Ovary (tissue), 10 donors: ENCODE data around the gene CCDC43. TPM values are rescaled to one million over a fixed set of nuclear protein-coding genes. Genes with fewer than 3 reads are reported as not detected.

ENCODE experiments used
- DNase-seq, 5 donors: peaks; one replicate each; pipeline ENCODE4 v3.0.0-alpha.2; 2019 to 2020
- H3K27ac ChIP-seq, 2 donors: fragments of 200-600 bp; one replicate each; pipeline versions ENCODE4 v1.5.1 to v1.8.0; 2019 to 2022
- H3K27me3 ChIP-seq: fragments of 200-600 bp; one replicate; pipeline ENCODE4 v1.8.0; 2022
- H3K36me3 ChIP-seq: fragments of 200-600 bp; sonication (generic); one replicate; pipeline ENCODE4 v1.5.1; 2019
- H3K4me1 ChIP-seq: one replicate; pipeline ENCODE4 v1.8.1; 2013; ENCODE audit warnings: mild to moderate bottlenecking, moderate library complexity; ENCODE audit not compliant: insufficient read depth
- H3K4me3 ChIP-seq: fragments of 200-600 bp; sonication (generic); one replicate; pipeline ENCODE4 v1.5.1; 2017
- H3K9me3 ChIP-seq, 2 donors: fragments of 200-600 bp in 1 of 2; sonication (generic) in 1 of 2; one replicate each; pipeline versions ENCODE4 v1.5.1 to v1.8.1; 2013 to 2019; ENCODE audit warnings: mild to moderate bottlenecking in 1 of 2, moderate library complexity in 1 of 2
- CTCF ChIP-seq, 3 donors: fragments of 450-650 bp in 2 of 3; fragments of 200-600 bp in 1 of 3; IDR thresholded peaks; one replicate each; pipeline versions ENCODE4 v1.5.1 to v1.8.0; 2016 to 2022; ENCODE audit warnings: antibody characterized with exemption in 3 of 3, mild to moderate bottlenecking in 1 of 3
- EP300 ChIP-seq: sonication (generic); formaldehyde crosslinking; IDR thresholded peaks from one replicate; pipeline ENCODE4 v1.6.1; 2017; ENCODE audit warnings: antibody characterized with exemption
- POLR2A ChIP-seq: fragments of 450-650 bp; IDR thresholded peaks from one replicate; pipeline ENCODE4 v1.6.1; 2017; ENCODE audit warnings: antibody characterized with exemption, mild to moderate bottlenecking, moderate library complexity
- WGBS, 3 donors: extraction: QIAGEN DNeasy Blood & Tissue Kit in 1 of 3; methylation state at CpG; one replicate each; pipeline versions ENCODE4 v1.1.5 to v1.1.7; 2013 to 2017; 5-methylcytosine and 5-hydroxymethylcytosine counted together
- intact Hi-C, 4 donors: fragments of 100-400 bp; cut with DNase I; formaldehyde crosslinking; loops; one replicate each; pipeline versions ENCODE4 v1.11.0 to v1.15.1; 2022 to 2023
- long read RNA-seq, 3 donors: library from polyadenylated mRNA in 2 of 3; unstranded in 2 of 3; transcript quantifications; one replicate each; pipeline ENCODE4 v2.0.0 and lab custom pipeline, GENCODE V29; 2021 to 2026
- polyA plus RNA-seq, 2 donors: library from polyadenylated mRNA; stranded (reverse); fragments of 200-250 nt in 1 of 2; fragments of 350-450 nt in 1 of 2; fragmentation: Illumina TruSeq in 1 of 2; extraction: RNeasy Lipid Tissue Mini Kit (QIAGEN cat#74804) in 1 of 2; gene quantifications; one replicate each; pipeline ENCODE4 v1.2.3, GENCODE V29; 2013 to 2014
- total RNA-seq, 7 donors: library from RNA; depleted of rRNA in 2 of 7; stranded (reverse); fragments of >200 nt in 2 of 7; fragmentation: NEBNext Ultra II Directional in 3 of 7; extraction: Animal tissue kit (Norgen Biotek cat#: 25700) in 3 of 7; gene quantifications; one replicate each; pipeline versions ENCODE4 v1.1.0 to v1.2.4, GENCODE V29; 2016 to 2023
- donor health status: DM: no; HTN: no; CAD: no; lungs with moderate emphysema.
- donor health status: DM: no; HTN: no; CAD: no.
- donor health status: Bipolar disorder and iron deficiency.
- donor health status: DM: yes; HTN: yes; CAD: no.
- donor health status: DM: no; HTN: no; CAD: no.
- donor health status: DM: yes; HTN: yes; CAD: no.

CCDC43 gene
- total RNA-seq (10 to 100 TPM in 6 of 7 donors, 1 to 10 TPM in 1; 9.8 to 15.1 (median 11.3) TPM), polyA plus RNA-seq (10 to 100 TPM in 1 of 2 donors, 1 to 10 TPM in 1; 8.4 to 14.9 TPM)
- long read RNA-seq, donor 1, transcript CCDC43-201 (5 exons, 2,082 nt), result major isoform, 44 of 53 reads
- long read RNA-seq, donor 1, transcript CCDC43-202 (4 exons, 2,058 nt), result minor isoform, 5 of 53 reads
- long read RNA-seq, donor 1, partial matches to known transcripts, result 0 of 53 reads
- long read RNA-seq, donor 1, other reads (novel, unspliced or antisense), result 4 of 53 reads
- long read RNA-seq, donor 2, transcript CCDC43-201 (5 exons, 2,082 nt), result major isoform, 8 of 23 reads
- long read RNA-seq, donor 2, partial matches to known transcripts, result 13 of 23 reads
- long read RNA-seq, donor 2, other reads (novel, unspliced or antisense), result 0 of 23 reads
- long read RNA-seq, donor 3, transcript CCDC43-201 (5 exons, 2,082 nt), result major isoform, 17 of 20 reads
- long read RNA-seq, donor 3, partial matches to known transcripts, result 0 of 20 reads
- long read RNA-seq, donor 3, other reads (novel, unspliced or antisense), result 2 of 20 reads

- intact Hi-C loops, result no loop called here
- 0 to 1% (median 0%) methylated on average over 43 to 51 of the region's 51 CpGs for WGBS, 3 donors
- Histone ChIP-seq H3K9me3 (no peaks in the 10 kb centered on the region), H3K27ac (peak within 1 kb of the TSS; percentile 59 to 80), H3K4me3 (peak within 1 kb of the TSS; percentile 77), H3K36me3 (no peaks in the 10 kb centered on the region), H3K4me1 (peaks cover 6% of the 10 kb centered on the region), H3K27me3 (no peaks in the 10 kb centered on the region)
- DNase-seq, result peak; percentile 84 to 94 (median 86)
- no peak for TF ChIP-seq CTCF (IDR thresholded peaks at IDR 0.05)
- no peak for TF ChIP-seq EP300
- no peak for TF ChIP-seq POLR2A
These were observed at the start of gene CCDC43 for GRCh38 chr17:44689477-44690217. TSS of gene CCDC43 (minus strand) at chr17:44689776. CDS start at chr17:44689753, 23 bp downstream.

- Histone ChIP-seq H3K4me1 (no peaks in the 10 kb centered on the region), H3K27ac (no peak overlapping the region), H3K27me3 (no peaks in the 10 kb centered on the region), H3K9me3 (no peaks in the 10 kb centered on the region), H3K4me3 (no peak overlapping the region), H3K36me3 (no peaks in the 10 kb centered on the region)
- TF ChIP-seq CTCF (IDR thresholded peaks at IDR 0.05) (no peak), POLR2A (no peak), EP300 (no peak)
- 74 to 92% (median 91%) methylated on average over 3 of the region's 3 CpGs for WGBS, 3 donors
- intact Hi-C loops, result no loop called here
- DNase-seq, result no peak
These were observed 48.8 kb upstream of the CCDC43 start for GRCh38 chr17:44738214-44738906.

- DNase-seq, result no peak
- WGBS, 3 donors, result 80 to 87% (median 82%) methylated on average over 12 of the region's 12 CpGs
- Histone ChIP-seq H3K9me3 (no peaks in the 10 kb centered on the region), H3K36me3 (no peaks in the 10 kb centered on the region), H3K27me3 (no peaks in the 10 kb centered on the region), H3K4me3 (no peak overlapping the region), H3K4me1 (no peaks in the 10 kb centered on the region), H3K27ac (no peak overlapping the region)
- intact Hi-C loops, result no loop called here
- TF ChIP-seq CTCF (IDR thresholded peaks at IDR 0.05) (no peak), EP300 (no peak), POLR2A (no peak)
These were observed 47.1 kb upstream of the CCDC43 start for GRCh38 chr17:44736551-44737240.

- intact Hi-C loops, result no loop called here
- TF ChIP-seq EP300 (no peak), CTCF (IDR thresholded peaks at IDR 0.05) (no peak), POLR2A (no peak)
- DNase-seq, result no peak
- Histone ChIP-seq H3K27me3 (no peaks in the 10 kb centered on the region), H3K9me3 (no peaks in the 10 kb centered on the region), H3K4me1 (no peaks in the 10 kb centered on the region), H3K4me3 (no peak overlapping the region), H3K36me3 (no peaks in the 10 kb centered on the region), H3K27ac (no peak overlapping the region)
- 62 to 85% (median 65%) methylated on average over 2 of the region's 2 CpGs for WGBS, 3 donors
These were observed 44.7 kb upstream of the CCDC43 start for GRCh38 chr17:44734272-44734671.
